K562 (cell line): ENCODE results near the gene DAZAP1. TPM values are rescaled to one million over a fixed set of nuclear protein-coding genes. Genes with fewer than 3 reads are reported as not detected.
A peak's percentile ranks its signal among the peaks of the same experiment; 100 is the strongest.

Source experiments
- ATF3 ChIP-seq, 2 experiments: fragments of 450-650 bp in 1 of 2; sonication (generic) in 1 of 2; formaldehyde crosslinking in 1 of 2; IDR thresholded peaks in 1 of 2; conservative IDR thresholded peaks in 1 of 2; 2 replicates each; pipeline versions ENCODE4 v1.6.1 to v1.8.1; 2016 to 2023; ENCODE audit warnings: mild to moderate bottlenecking in 2 of 2, moderate library complexity in 2 of 2, inconsistent platforms in 1 of 2, missing genetic modification reagents in 1 of 2
- CC2D1A ChIP-seq: fragments of 450-650 bp; IDR thresholded peaks from 2 replicates; pipeline ENCODE4 v1.6.1; 2017; ENCODE audit warnings: mild to moderate bottlenecking
- ETS2 ChIP-seq: IDR thresholded peaks from 2 replicates; pipeline ENCODE4 v1.6.1; 2016; ENCODE audit warnings: borderline replicate concordance, missing genetic modification characterization, mild to moderate bottlenecking, moderate library complexity, missing compliant biosample characterization; ENCODE audit not compliant: poor library complexity, severe bottlenecking
- FOXP4 ChIP-seq: sonication (generic); formaldehyde crosslinking; IDR thresholded peaks from 2 replicates; pipeline ENCODE4 v1.8.0; 2022; ENCODE audit warnings: mild to moderate bottlenecking, missing genetic modification reagents, borderline replicate concordance
- HES1 ChIP-seq: fragments of 450-650 bp; IDR thresholded peaks from 2 replicates; pipeline ENCODE4 v1.6.1; 2016; ENCODE audit warnings: low read depth, mild to moderate bottlenecking, moderate library complexity
- MYNN ChIP-seq, 2 experiments: sonication (generic); formaldehyde crosslinking in 1 of 2; IDR thresholded peaks; 2 replicates each; pipeline versions ENCODE4 v1.5.0 to v1.6.1; 2016 to 2020; ENCODE audit warnings: antibody characterized with exemption in 1 of 2, missing genetic modification reagents in 1 of 2
- NFRKB ChIP-seq: fragments of 450-650 bp; IDR thresholded peaks from 2 replicates; pipeline ENCODE4 v1.6.1; 2016; ENCODE audit warnings: low read depth
- PML ChIP-seq: IDR thresholded peaks from 2 replicates; pipeline ENCODE4 v1.6.1; 2012; ENCODE audit warnings: low read length, inconsistent platforms
- POLR2AphosphoS5 ChIP-seq: IDR thresholded peaks from 2 replicates; pipeline ENCODE4 v1.6.1; 2011; ENCODE audit warnings: mild to moderate bottlenecking, low read depth, low read length, moderate library complexity; ENCODE audit not compliant: control insufficient read depth, insufficient read depth
- PPARD ChIP-seq: fragments of 250-450 bp; sonication (Bioruptor Pico); IDR thresholded peaks from 2 replicates; pipeline ENCODE4 v1.8.0; 2022; ENCODE audit warnings: inconsistent platforms, mild to moderate bottlenecking, moderate library complexity
- RBM22 ChIP-seq: fragments of 200-400 bp; formaldehyde crosslinking; IDR thresholded peaks from 2 replicates; pipeline ENCODE4 v1.6.1; 2018; ENCODE audit warnings: low read length, low read depth; ENCODE audit not compliant: poor library complexity, severe bottlenecking
- RUNX1 ChIP-seq: sonication (generic); IDR thresholded peaks from 2 replicates; pipeline ENCODE4 v1.6.1; 2016; ENCODE audit warnings: antibody characterized with exemption, low read depth
- SLC30A9 ChIP-seq: fragments of 250-450 bp; sonication (Bioruptor Pico); IDR thresholded peaks from 2 replicates; pipeline ENCODE4 v1.8.0; 2022; ENCODE audit warnings: mild to moderate bottlenecking, moderate library complexity
- TFAP4 ChIP-seq: sonication (generic); formaldehyde crosslinking; IDR thresholded peaks from 2 replicates; pipeline ENCODE4 v1.8.0; 2022; ENCODE audit warnings: missing genetic modification reagents, mild to moderate bottlenecking, moderate library complexity, borderline replicate concordance
- VEZF1 ChIP-seq: fragments of 200-800 bp; sonication (Bioruptor generic); IDR thresholded peaks from 2 replicates; pipeline ENCODE4 v1.6.1; 2017; ENCODE audit warnings: missing genetic modification characterization, missing compliant biosample characterization
- ZNF512 ChIP-seq: IDR thresholded peaks from 2 replicates; pipeline ENCODE4 v1.6.1; 2016; ENCODE audit warnings: missing genetic modification characterization, missing compliant biosample characterization
- ZNF584 ChIP-seq: fragments of 200-800 bp; sonication (Bioruptor generic); IDR thresholded peaks from 2 replicates; pipeline ENCODE4 v1.6.1; 2016; ENCODE audit warnings: low read depth, mild to moderate bottlenecking, missing genetic modification characterization, missing compliant biosample characterization
- polyA plus RNA-seq, 8 experiments: library from polyadenylated mRNA; depleted of rRNA in 4 of 8; stranded (reverse) in 5 of 8; unstranded in 3 of 8; fragments of >200 nt; fragmentation: Nextera tagmentation in 2 of 8; fragmentation: Illumina TruSeq in 1 of 8; extraction: Ambion mirVana in 2 of 8; extraction: Trizol in 1 of 8; gene quantifications; 2 replicates each; pipeline versions ENCODE4 v1.2.1 to v1.2.3, GENCODE V29; 2011 to 2014; ENCODE audit warnings: inconsistent platforms in 1 of 8, missing spikeins in 1 of 8
- total RNA-seq, 7 experiments: library from RNA; depleted of rRNA in 6 of 7; stranded (reverse); fragments of >200 nt in 6 of 7; fragmentation: Illumina TruSeq in 2 of 7; extraction: Trizol in 2 of 7; gene quantifications; 2 replicates each; pipeline versions ENCODE4 v1.2.1 to v1.2.3, GENCODE V29; 2011 to 2021; ENCODE audit warnings: low replicate concordance in 1 of 7

Gene DAZAP1
- total and polyA plus RNA-seq, 9 of the 15 experiments (the other 6 are each of a cell fraction or from before 2014, with no cell fraction given), result 10.8 to 289 (median 142) TPM

GRCh38 chr19:1396019-1396767, 11.2 kb upstream of the DAZAP1 start (continued):
- TF ChIP-seq ETS2 (no peak), POLR2AphosphoS5 (peak; percentile 19; the same call in 1 of the 2 replicates), ZNF512 (no peak), RBM22 (peak; percentile 28), TFAP4 (CRISPR knock-in tag) (0 out of 2 replicates have a peak, but pooled peaks have one; percentile 4), ATF3 (IDR thresholded peaks at IDR 0.05) (no peak), ATF3 (CRISPR knock-in tag; conservative IDR thresholded peaks at IDR 0.05) (no peak), FOXP4 (CRISPR knock-in tag) (0 out of 2 replicates have a peak, but pooled peaks have one; percentile 46), MYNN (IDR thresholded peaks at IDR 0.05) (0 out of 2 replicates have a peak, but pooled peaks have one; percentile 40), MYNN (CRISPR knock-in tag; IDR thresholded peaks at IDR 0.05) (no peak), PML (peak; percentile 28; the same call in 1 of the 2 replicates), NFRKB (no peak), CC2D1A (no peak), HES1 (no peak), VEZF1 (CRISPR knock-in tag) (0 out of 2 replicates have a peak, but pooled peaks have one; percentile 6), RUNX1 (no peak), SLC30A9 (no peak), PPARD (CRISPR knock-in tag) (no peak), ZNF584 (CRISPR knock-in tag) (no peak)
